A549 (cell line): ENCODE data around the gene FRYL. TPM values are rescaled to one million over a fixed set of nuclear protein-coding genes. Genes with fewer than 3 reads are reported as not detected.
"Not testable (repeated sequence)": the region's sequence is repeated elsewhere in the genome, so short reads cannot be mapped to it uniquely, and the experiment has no call there.

Source experiments
- ATAC-seq, 2 experiments: fragments of 200-7000 bp in 1 of 2; fragments of >200 bp in 1 of 2; cut with Nextera tagmentation in 1 of 2; cut with Tn5 transposase in 1 of 2; 3 replicates each; pipeline versions ENCODE4 v1.8.0 to v1.9.1; 2018 to 2020; ENCODE audit warnings: mild to moderate bottlenecking in 1 of 2, moderate library complexity in 1 of 2
- CTCF ChIA-PET: fragments of 300-600 bp; sonication (Branson Sonifier 250); formaldehyde crosslinking; extraction: SDS; loops from one replicate; lab custom pipeline; 2021; ENCODE audit warnings: antibody characterized with exemption, inconsistent platforms; lab: Yijun Ruan, JAX
- POLR2A ChIA-PET: fragments of 350-600 bp; formaldehyde crosslinking; extraction: SDS; loops from one replicate; lab custom pipeline; 2021; ENCODE audit warnings: antibody characterized with exemption, inconsistent platforms; lab: Yijun Ruan, JAX
- DNase-seq, 2 experiments: peaks; one replicate each; pipeline versions ENCODE4 v3.0.0 to v3.0.0-alpha.2; 2011 to 2016; ENCODE audit warnings: low read depth in 1 of 2, low spot score in 1 of 2
- FAIRE-seq: peaks from 2 replicates; lab custom pipeline; 2011; peaks lifted over from hg19 to GRCh38; lab: Jason Lieb, UNC
- H3K27ac ChIP-seq, 2 experiments: fragments of >200 bp; sonication (Bioruptor Twin); formaldehyde crosslinking; 3 replicates each; pipeline ENCODE4 v1.5.1; 2016 to 2017
- H3K4me1 ChIP-seq: fragments of >200 bp; sonication (Bioruptor Twin); formaldehyde crosslinking; 3 replicates; pipeline ENCODE4 v1.6.1; 2016
- H3K4me2 ChIP-seq: fragments of >200 bp; sonication (Bioruptor Twin); formaldehyde crosslinking; 3 replicates; pipeline ENCODE4 v1.6.1; 2016
- H3K4me3 ChIP-seq: fragments of >200 bp; sonication (Bioruptor Twin); formaldehyde crosslinking; 3 replicates; pipeline ENCODE4 v1.5.1; 2016
- H3K9me3 ChIP-seq: fragments of >200 bp; sonication (Bioruptor Twin); formaldehyde crosslinking; 3 replicates; pipeline ENCODE4 v1.6.1; 2016
- ESRRA ChIP-seq: fragments of 150-350 bp; IDR thresholded peaks from 2 replicates; pipeline ENCODE4 v1.6.1; 2014; ENCODE audit warnings: mild to moderate bottlenecking, low read length, borderline replicate concordance
- FOXS1 ChIP-seq: fragments of 250-450 bp; sonication (Bioruptor Pico); IDR thresholded peaks from 2 replicates; pipeline ENCODE4 v1.5.0; 2020; ENCODE audit warnings: mild to moderate bottlenecking, moderate library complexity
- GATA3 ChIP-seq: IDR thresholded peaks from 2 replicates; pipeline ENCODE4 v1.6.1; 2012; ENCODE audit warnings: borderline replicate concordance
- HOXA7 ChIP-seq: fragments of 250-450 bp; sonication (Bioruptor Pico); IDR thresholded peaks from 2 replicates; pipeline ENCODE4 v1.5.0; 2020; ENCODE audit warnings: mild to moderate bottlenecking, moderate library complexity
- HOXB13 ChIP-seq: fragments of 250-450 bp; sonication (Bioruptor Pico); IDR thresholded peaks from 2 replicates; pipeline ENCODE4 v1.5.0; 2020; ENCODE audit warnings: low read depth, mild to moderate bottlenecking, moderate library complexity
- MYC ChIP-seq: IDR thresholded peaks from 2 replicates; pipeline ENCODE4 v1.6.1; 2012; ENCODE audit warnings: mild to moderate bottlenecking, inconsistent platforms, low read length, improper control_type of control experiment, borderline replicate concordance
- NFE2L2 ChIP-seq: fragments of 150-350 bp; conservative IDR thresholded peaks from 2 replicates; pipeline ENCODE4 v1.6.1; 2014; ENCODE audit warnings: low read length
- NPAS2 ChIP-seq: fragments of 250-450 bp; sonication (Bioruptor Pico); IDR thresholded peaks from 2 replicates; pipeline ENCODE4 v1.8.0; 2022; ENCODE audit warnings: mild to moderate bottlenecking, moderate library complexity, borderline replicate concordance
- RCOR1 ChIP-seq: fragments of 150-350 bp; IDR thresholded peaks from 2 replicates; pipeline ENCODE4 v1.6.1; 2014; ENCODE audit warnings: antibody characterized with exemption, low read length, low read depth
- RFX5 ChIP-seq: fragments of 450-650 bp; IDR thresholded peaks from 2 replicates; pipeline ENCODE4 v1.7.1; 2014; ENCODE audit warnings: antibody characterized with exemption, mild to moderate bottlenecking, moderate library complexity
- RNF2 ChIP-seq: fragments of 200-600 bp; sonication (generic); IDR thresholded peaks from 2 replicates; pipeline ENCODE4 v1.6.1; 2016; ENCODE audit warnings: low read depth, mild to moderate bottlenecking, antibody characterized with exemption, moderate library complexity, borderline replicate concordance
- SMC3 ChIP-seq: fragments of >200 bp; sonication (Bioruptor Twin); formaldehyde crosslinking; IDR thresholded peaks from 3 replicates; pipeline ENCODE4 v1.6.1; 2018; ENCODE audit warnings: inconsistent platforms
- ZC3H11A ChIP-seq: fragments of 450-650 bp; IDR thresholded peaks from 2 replicates; pipeline ENCODE4 v1.6.1; 2014; ENCODE audit warnings: antibody characterized with exemption, mild to moderate bottlenecking
- ZNF302 ChIP-seq: fragments of 250-450 bp; sonication (Bioruptor Pico); IDR thresholded peaks from 2 replicates; pipeline ENCODE4 v1.9.0; 2021; ENCODE audit warnings: inconsistent platforms, mild to moderate bottlenecking, moderate library complexity
- WGBS: methylation state at CpG from one replicate; pipeline ENCODE4 v1.1.6; 2017; ENCODE audit errors: missing lambda C conversion rate; 5-methylcytosine and 5-hydroxymethylcytosine counted together
- polyA plus RNA-seq, 4 experiments: library from polyadenylated mRNA; depleted of rRNA in 3 of 4; stranded (reverse); fragments of >200 nt; fragmentation: RNase III in 1 of 4; extraction: RNeasy Plus Mini Kit Qiagen cat#74134 plus additional on column Dnase treatment in 1 of 4; gene quantifications; 2 replicates in 3 of 4; 3 replicates in 1 of 4; pipeline ENCODE4 v1.2.3, GENCODE V29; 2011 to 2017
- TF ChIP-seq, protein P1 (sequence below): fragments of 250-450 bp; sonication (Bioruptor Pico); IDR thresholded peaks from 2 replicates; pipeline ENCODE4 v1.5.0; 2021; ENCODE audit warnings: mild to moderate bottlenecking, moderate library complexity, borderline replicate concordance
- TF ChIP-seq, protein P2 (sequence below): fragments of 450-650 bp; IDR thresholded peaks from 2 replicates; pipeline ENCODE4 v1.6.1; 2014; ENCODE audit warnings: antibody characterized with exemption
- TF ChIP-seq, protein P3 (sequence below): IDR thresholded peaks from 2 replicates; pipeline ENCODE4 v1.6.1; 2012; ENCODE audit warnings: low read depth, borderline replicate concordance
- TF ChIP-seq, protein P4 (sequence below): IDR thresholded peaks from 2 replicates; pipeline ENCODE4 v1.6.1; 2012
- TF ChIP-seq, protein P5 (sequence below): fragments of 200-600 bp; sonication (generic); IDR thresholded peaks from 2 replicates; pipeline ENCODE4 v1.6.1; 2016; ENCODE audit warnings: antibody characterized with exemption, mild to moderate bottlenecking, moderate library complexity

FRYL gene
- polyA plus RNA-seq, 2 of the 4 experiments (the other 2 are of a cell fraction) = 7.1 to 21.1 TPM

DNA sequence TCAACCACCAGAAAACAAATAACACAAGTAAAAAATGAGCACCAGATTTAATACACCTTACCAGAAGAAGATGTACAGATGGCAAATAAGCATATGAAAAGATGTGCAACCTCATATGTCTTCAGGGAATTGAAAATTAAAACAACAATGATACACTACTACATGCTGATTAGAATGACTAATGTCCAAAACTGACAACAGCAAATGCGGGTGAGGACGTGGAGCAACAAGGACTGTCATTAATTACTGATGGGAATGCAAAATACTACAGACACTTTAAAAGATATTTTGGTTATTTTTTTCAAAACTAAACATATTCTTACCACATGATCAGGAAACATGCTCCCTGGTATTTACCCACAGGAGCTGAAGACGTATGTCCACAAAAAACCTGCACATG is 140.3 kb downstream of the FRYL start:
- no peaks in the 10 kb centered on the region for H3K9me3 ChIP-seq
- no peak overlapping the region for H3K27ac ChIP-seq
- ChIA-PET POLR2A (no interaction called here), CTCF (interaction anchor here (0.6 kb wide), 1 partner anchor 9 kb away, joined by 5 read pairs; no protein-coding TSS in a partner anchor)
- peaks cover 13% of the 10 kb centered on the region; the same call in 2 of the 3 replicates for H3K4me1 ChIP-seq
- no peak overlapping the region for H3K4me3 ChIP-seq
- DNase-seq (no peak), FAIRE-seq (no peak), ATAC-seq (no peak)
- no peak overlapping the region for H3K4me2 ChIP-seq
- TF ChIP-seq, protein P1, sequence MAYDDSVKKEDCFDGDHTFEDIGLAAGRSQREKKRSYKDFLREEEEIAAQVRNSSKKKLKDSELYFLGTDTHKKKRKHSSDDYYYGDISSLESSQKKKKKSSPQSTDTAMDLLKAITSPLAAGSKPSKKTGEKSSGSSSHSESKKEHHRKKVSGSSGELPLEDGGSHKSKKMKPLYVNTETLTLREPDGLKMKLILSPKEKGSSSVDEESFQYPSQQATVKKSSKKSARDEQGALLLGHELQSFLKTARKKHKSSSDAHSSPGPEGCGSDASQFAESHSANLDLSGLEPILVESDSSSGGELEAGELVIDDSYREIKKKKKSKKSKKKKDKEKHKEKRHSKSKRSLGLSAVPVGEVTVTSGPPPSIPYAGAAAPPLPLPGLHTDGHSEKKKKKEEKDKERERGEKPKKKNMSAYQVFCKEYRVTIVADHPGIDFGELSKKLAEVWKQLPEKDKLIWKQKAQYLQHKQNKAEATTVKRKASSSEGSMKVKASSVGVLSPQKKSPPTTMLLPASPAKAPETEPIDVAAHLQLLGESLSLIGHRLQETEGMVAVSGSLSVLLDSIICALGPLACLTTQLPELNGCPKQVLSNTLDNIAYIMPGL (CRISPR knock-in tag) = no peak
- TF ChIP-seq ESRRA (no peak), GATA3 (no peak), ZC3H11A (no peak)
- TF ChIP-seq, protein P2, sequence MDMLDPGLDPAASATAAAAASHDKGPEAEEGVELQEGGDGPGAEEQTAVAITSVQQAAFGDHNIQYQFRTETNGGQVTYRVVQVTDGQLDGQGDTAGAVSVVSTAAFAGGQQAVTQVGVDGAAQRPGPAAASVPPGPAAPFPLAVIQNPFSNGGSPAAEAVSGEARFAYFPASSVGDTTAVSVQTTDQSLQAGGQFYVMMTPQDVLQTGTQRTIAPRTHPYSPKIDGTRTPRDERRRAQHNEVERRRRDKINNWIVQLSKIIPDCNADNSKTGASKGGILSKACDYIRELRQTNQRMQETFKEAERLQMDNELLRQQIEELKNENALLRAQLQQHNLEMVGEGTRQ = no peak
- WGBS = 90% methylated on average over 3 of the region's 3 CpGs

DNA sequence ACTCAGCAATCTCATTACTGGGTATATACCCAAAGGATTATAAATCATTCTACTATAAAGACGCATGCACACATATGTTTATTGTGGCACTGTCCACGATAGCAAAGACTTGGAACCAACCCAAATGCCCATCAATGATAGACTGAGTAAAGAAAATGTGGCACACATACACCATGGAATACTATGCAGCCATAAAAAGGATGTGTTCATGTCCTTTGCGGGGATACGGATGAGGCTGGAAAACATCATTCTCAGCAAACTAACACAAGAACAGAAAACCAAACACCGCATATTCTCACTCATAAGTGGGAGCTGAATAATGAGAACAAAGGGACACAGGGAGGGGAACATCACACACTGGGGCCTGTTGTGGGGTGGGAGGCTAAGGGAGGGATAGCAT is 141.5 kb downstream of the FRYL start:
- DNase-seq, CTCF ChIA-PET, POLR2A ChIA-PET, H3K4me2 ChIP-seq, H3K4me3 ChIP-seq, H3K27ac ChIP-seq, FAIRE-seq, ATAC-seq, H3K9me3 ChIP-seq: not testable (repeated sequence)
- H3K4me1 ChIP-seq = peaks cover 16% of the 10 kb centered on the region; the same call in 2 of the 3 replicates
- 87% methylated on average over 5 of the region's 5 CpGs for WGBS

DNA sequence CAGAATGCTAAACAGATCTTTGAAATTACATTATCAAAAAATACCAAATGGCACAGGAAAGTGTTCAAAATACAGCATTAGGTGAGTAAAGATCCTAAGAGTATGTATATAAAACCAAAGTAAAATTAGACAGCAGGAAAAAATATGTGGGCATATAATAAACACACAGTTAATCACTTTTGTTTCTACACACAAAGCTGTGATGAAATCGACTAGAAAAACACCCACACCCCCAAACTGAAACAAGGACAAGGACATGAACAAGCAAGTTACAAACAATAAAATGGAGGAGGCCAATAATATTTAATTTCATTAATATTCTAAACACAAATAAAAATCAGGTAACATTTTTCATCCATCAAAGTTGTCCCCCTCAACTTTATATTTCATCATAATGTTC is 143.2 kb downstream of the FRYL start:
- CTCF ChIA-PET = no interaction called here
- POLR2A ChIA-PET = no interaction called here
- ATAC-seq (no peak), DNase-seq (no peak), FAIRE-seq (no peak)
- H3K4me1 ChIP-seq = peaks cover 16% of the 10 kb centered on the region; the same call in 2 of the 3 replicates
- no peak overlapping the region for H3K4me2 ChIP-seq
- 95% methylated on average over 1 of the region's 1 CpG for WGBS
- no peak overlapping the region; a peak in 1 of 6 replicates for H3K27ac ChIP-seq
- no peak for TF ChIP-seq FOXS1 (CRISPR knock-in tag)
- no peak for TF ChIP-seq NPAS2 (CRISPR knock-in tag)
- TF ChIP-seq MYC = no peak
- no peak for TF ChIP-seq SMC3
- TF ChIP-seq ZC3H11A = no peak
- no peak for TF ChIP-seq ZNF302
- TF ChIP-seq, protein P2 = no peak
- no peak for TF ChIP-seq RFX5
- TF ChIP-seq, protein P3, sequence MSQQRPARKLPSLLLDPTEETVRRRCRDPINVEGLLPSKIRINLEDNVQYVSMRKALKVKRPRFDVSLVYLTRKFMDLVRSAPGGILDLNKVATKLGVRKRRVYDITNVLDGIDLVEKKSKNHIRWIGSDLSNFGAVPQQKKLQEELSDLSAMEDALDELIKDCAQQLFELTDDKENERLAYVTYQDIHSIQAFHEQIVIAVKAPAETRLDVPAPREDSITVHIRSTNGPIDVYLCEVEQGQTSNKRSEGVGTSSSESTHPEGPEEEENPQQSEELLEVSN = no peak
- TF ChIP-seq HOXA7 (CRISPR knock-in tag) = no peak
- TF ChIP-seq RCOR1 = no peak
- no peak for TF ChIP-seq ESRRA
- TF ChIP-seq, protein P4, sequence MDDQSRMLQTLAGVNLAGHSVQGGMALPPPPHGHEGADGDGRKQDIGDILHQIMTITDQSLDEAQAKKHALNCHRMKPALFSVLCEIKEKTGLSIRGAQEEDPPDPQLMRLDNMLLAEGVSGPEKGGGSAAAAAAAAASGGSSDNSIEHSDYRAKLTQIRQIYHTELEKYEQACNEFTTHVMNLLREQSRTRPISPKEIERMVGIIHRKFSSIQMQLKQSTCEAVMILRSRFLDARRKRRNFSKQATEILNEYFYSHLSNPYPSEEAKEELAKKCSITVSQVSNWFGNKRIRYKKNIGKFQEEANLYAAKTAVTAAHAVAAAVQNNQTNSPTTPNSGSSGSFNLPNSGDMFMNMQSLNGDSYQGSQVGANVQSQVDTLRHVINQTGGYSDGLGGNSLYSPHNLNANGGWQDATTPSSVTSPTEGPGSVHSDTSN = no peak
- no peak for TF ChIP-seq NFE2L2
- no peak for TF ChIP-seq RNF2
- TF ChIP-seq, protein P5, sequence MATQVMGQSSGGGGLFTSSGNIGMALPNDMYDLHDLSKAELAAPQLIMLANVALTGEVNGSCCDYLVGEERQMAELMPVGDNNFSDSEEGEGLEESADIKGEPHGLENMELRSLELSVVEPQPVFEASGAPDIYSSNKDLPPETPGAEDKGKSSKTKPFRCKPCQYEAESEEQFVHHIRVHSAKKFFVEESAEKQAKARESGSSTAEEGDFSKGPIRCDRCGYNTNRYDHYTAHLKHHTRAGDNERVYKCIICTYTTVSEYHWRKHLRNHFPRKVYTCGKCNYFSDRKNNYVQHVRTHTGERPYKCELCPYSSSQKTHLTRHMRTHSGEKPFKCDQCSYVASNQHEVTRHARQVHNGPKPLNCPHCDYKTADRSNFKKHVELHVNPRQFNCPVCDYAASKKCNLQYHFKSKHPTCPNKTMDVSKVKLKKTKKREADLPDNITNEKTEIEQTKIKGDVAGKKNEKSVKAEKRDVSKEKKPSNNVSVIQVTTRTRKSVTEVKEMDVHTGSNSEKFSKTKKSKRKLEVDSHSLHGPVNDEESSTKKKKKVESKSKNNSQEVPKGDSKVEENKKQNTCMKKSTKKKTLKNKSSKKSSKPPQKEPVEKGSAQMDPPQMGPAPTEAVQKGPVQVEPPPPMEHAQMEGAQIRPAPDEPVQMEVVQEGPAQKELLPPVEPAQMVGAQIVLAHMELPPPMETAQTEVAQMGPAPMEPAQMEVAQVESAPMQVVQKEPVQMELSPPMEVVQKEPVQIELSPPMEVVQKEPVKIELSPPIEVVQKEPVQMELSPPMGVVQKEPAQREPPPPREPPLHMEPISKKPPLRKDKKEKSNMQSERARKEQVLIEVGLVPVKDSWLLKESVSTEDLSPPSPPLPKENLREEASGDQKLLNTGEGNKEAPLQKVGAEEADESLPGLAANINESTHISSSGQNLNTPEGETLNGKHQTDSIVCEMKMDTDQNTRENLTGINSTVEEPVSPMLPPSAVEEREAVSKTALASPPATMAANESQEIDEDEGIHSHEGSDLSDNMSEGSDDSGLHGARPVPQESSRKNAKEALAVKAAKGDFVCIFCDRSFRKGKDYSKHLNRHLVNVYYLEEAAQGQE = no peak
- no peak for TF ChIP-seq HOXB13 (CRISPR knock-in tag)
- H3K4me3 ChIP-seq = no peak overlapping the region
- H3K9me3 ChIP-seq = no peaks in the 10 kb centered on the region
